Myocyte (in vitro differentiated cells): ENCODE data around the gene MYO3B. TPM values are rescaled to one million over a fixed set of nuclear protein-coding genes. Genes with fewer than 3 reads are reported as not detected.

ENCODE experiments used
- DNase-seq: peaks from one replicate; pipeline ENCODE4 v3.0.0-alpha.2; 2012; ENCODE audit warnings: low read depth
- polyA plus RNA-seq: library from polyadenylated mRNA; unstranded; fragments of >200 nt; gene quantifications from one replicate; pipeline ENCODE4 v1.2.1, GENCODE V29; 2012; ENCODE audit warnings: missing spikeins
- total RNA-seq: library from RNA; depleted of rRNA; stranded (reverse); fragments of >200 nt; gene quantifications from 2 replicates; pipeline ENCODE4 v1.2.3, GENCODE V29; 2014

MYO3B gene
- total RNA-seq = not detected in 2 replicates
- not detected for polyA plus RNA-seq

- DNase-seq = peak; percentile 63
Measured at GRCh38 chr2:170177950-170178781, at the start of gene MYO3B. Gene MYO3B (plus strand): TSS chr2:170178147. CDS start chr2:170178288, 141 bp downstream.

- DNase-seq = no peak
Measured at GRCh38 chr2:170139276-170139967, 38.5 kb upstream of the MYO3B start.

- DNase-seq = no peak
Measured at GRCh38 chr2:170140561-170140960, 37.4 kb upstream of the MYO3B start.

GRCh38 chr2:170141865-170142264 is 36.1 kb upstream of the MYO3B start:
- DNase-seq = no peak

- no peak for DNase-seq
Measured at GRCh38 chr2:170142502-170142901, 35.4 kb upstream of the MYO3B start.

- no peak for DNase-seq
Measured at GRCh38 chr2:170143045-170143717, 34.8 kb upstream of the MYO3B start.

- no peak for DNase-seq
Measured at GRCh38 chr2:170144761-170145160, 33.2 kb upstream of the MYO3B start.

GRCh38 chr2:170145191-170145590 is 32.8 kb upstream of the MYO3B start:
- DNase-seq = no peak

- peak; percentile 25 for DNase-seq
Measured at GRCh38 chr2:170145675-170146432, 32.1 kb upstream of the MYO3B start.

- DNase-seq = no peak
Measured at GRCh38 chr2:170146784-170147183, 31.2 kb upstream of the MYO3B start.

- DNase-seq = no peak
Measured at GRCh38 chr2:170147576-170147975, 30.4 kb upstream of the MYO3B start.

- DNase-seq = no peak
Measured at GRCh38 chr2:170148161-170148560, 29.8 kb upstream of the MYO3B start.

- no peak for DNase-seq
Measured at GRCh38 chr2:170152421-170152820, 25.5 kb upstream of the MYO3B start.

- DNase-seq = peak; percentile 11
Measured at GRCh38 chr2:170155022-170155722, 22.8 kb upstream of the MYO3B start.

GRCh38 chr2:170155723-170156253 is 22.2 kb upstream of the MYO3B start:
- no peak for DNase-seq

- no peak for DNase-seq
Measured at GRCh38 chr2:170156592-170156991, 21.4 kb upstream of the MYO3B start.

GRCh38 chr2:170157025-170157684 is 20.8 kb upstream of the MYO3B start:
- no peak for DNase-seq

GRCh38 chr2:170159060-170159459 is 18.9 kb upstream of the MYO3B start:
- DNase-seq = no peak

- no peak for DNase-seq
Measured at GRCh38 chr2:170161516-170162270, 16.3 kb upstream of the MYO3B start.
